GM21447 (cell line): ENCODE data around the gene RPL6.

Experiments used
- ATAC-seq: cut with Tn5 transposase; IDR thresholded peaks from one replicate; pipeline ENCODE4 v1.9.1; 2021; ENCODE audit not compliant: unreplicated experiment

RPL6 gene

DNA sequence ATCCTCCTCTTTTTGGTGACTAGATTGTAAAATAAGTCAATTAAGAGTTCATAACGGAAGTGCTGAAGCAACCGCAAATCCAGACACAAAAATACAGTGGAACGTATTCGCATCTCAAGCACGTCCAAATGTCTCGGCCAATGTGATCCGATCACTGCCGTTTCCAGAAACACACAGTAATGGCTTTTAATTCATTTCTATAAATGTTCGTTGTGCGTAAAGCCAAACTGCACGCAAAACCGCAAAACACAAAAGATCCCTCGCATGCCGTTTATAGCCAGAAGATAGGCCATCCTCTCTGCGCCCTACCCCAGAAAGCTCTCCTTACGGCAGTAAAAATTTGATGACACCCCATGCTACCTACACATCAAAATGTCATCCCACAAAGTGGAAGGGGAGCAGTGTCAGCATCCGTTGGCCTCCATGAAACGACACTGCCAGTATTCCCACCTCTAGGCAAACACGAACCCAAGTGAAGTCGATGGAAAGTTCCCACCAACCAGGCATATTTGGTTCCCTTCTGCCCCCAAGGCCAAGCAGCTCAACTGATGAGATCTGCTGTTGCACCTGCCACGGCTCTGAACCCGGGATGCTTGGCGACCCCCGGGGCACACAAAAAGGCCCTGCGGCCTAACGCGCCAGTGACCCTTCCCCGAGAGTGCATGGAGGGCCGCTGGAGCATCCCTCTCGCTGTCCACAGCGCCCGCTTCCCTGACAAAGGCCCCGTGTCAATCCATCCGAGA is 28.6 kb downstream of the RPL6 start:
- ATAC-seq, result no peak

DNA sequence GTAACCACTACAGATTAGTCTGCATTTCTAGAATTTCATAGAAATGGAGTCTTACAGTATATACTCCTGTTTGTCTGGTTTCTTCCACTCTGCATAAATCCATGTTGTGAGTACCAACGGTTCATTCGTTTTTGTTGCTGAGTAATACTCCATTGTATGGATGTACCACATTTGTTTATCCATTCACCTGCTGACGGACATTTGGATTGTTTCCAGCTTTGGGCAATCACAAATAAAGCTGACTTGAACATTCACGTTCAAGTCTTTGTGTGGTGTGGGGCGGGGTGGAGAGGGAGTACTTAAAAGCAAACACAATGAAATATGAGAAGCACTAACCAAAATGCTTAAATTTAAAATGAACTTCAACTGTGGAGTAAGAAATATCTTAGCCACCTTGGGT is 34.3 kb downstream of the RPL6 start:
- ATAC-seq, result no peak

DNA sequence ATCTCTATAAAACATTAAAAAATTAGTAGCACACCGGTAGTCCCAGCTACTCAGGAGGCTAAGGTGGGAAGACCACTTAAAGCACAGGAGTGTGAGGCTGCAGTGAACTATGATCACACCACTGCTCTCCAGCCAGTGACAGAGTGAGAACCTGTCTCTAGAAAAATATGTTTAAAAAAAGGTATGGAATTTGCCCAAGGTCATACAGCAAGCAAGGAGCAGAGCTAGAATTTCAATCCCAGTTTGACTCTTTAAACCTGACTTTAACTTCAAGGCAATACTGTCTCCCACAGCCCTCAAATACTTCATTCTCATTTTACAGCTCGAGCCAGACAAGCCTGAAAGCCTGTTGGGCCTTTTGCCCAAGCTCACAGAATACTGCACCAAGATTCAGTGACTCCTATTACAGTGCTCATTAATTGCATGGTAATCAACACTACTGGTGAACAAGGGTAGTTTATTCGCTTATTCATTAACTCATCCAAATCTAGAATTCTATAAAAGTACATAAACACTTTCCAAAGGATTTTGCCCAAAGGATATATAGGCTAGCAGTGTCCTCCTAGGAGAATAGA is 35.2 kb downstream of the RPL6 start:
- ATAC-seq, result no peak

DNA sequence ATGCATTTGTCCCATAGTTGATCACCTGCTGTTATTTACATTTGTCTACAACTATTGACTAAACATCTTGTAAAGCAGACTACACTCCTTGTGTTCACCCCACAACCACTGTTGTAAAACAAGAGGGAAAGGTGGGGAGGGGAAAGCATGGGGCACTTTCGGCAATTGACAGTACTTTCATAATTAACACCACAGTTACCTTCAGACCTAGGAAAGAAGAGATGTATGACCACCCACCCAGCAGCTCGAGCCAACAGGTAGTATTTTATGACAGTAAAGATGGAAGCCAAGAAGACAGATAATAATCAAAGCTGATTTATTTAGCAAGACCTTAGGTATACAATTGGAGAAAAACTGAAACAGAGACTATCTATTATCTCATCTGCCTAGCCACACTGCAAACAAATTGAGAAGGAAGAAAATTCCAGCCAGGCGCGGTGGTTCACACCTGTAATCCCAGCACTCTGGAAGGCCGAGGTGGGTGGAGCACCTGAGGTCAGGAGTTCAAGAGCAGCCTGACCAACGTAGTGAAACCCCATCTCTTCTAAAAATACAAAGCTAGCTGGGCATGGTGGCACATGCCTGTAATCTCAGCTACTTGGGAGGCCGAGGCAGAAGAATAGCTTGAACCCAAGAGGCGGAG is 38.4 kb downstream of the RPL6 start:
- no peak for ATAC-seq

DNA sequence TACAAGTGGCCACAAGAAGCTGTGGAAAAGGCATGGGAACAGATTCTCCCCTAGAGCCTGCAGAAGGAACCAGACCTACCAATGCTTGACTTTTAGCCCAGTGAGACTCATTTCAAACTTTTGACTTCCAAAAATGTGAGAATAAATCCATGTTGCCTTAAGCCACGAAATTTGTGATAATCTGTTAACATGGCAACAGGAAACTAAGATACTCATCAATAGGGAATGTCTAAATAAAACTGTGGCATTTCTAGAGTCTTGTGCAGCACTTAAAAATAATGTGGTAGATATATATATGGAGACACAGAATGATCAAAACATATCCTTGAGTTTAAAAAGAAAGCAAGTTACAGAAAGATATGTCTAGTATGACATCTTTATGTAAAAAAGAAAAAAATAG is 39.2 kb downstream of the RPL6 start:
- no peak for ATAC-seq

DNA sequence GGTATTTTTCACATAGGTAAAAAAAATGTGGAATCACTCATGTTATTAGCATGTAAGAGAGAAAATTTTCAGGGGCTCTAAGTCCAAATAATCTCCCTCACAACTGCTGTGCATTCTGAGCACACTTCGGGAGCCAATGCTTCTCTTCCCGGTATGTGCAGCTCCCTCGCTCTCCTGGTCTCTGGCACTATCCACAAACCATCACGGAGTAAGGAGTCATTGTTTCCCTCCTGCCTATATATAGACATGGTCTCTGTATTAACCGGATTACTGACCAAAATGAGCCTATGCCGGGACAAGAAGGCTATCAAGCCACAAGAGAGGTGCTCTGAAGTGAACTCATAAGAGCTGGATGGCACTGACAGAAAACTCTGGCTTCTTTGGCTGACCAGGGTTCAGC is 40.5 kb downstream of the RPL6 start:
- ATAC-seq, result no peak

DNA sequence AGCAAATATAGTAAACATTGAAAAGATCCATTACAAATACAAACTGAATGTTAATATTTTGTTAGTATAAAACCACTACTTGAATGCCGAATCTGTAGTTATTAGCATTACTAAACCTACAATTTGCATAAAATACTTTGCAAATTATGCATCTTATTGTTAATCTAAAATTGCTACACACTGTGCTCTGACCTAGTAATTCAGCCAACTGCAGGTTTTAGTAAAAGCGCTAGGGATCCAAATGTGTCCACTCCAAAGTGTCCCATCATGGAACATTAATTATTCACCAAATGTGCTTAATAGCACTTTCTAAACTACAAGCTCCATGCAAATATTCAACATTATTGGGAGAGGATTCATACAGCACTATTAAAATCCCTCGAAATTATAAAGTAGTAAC is 41.4 kb downstream of the RPL6 start:
- ATAC-seq, result no peak

DNA sequence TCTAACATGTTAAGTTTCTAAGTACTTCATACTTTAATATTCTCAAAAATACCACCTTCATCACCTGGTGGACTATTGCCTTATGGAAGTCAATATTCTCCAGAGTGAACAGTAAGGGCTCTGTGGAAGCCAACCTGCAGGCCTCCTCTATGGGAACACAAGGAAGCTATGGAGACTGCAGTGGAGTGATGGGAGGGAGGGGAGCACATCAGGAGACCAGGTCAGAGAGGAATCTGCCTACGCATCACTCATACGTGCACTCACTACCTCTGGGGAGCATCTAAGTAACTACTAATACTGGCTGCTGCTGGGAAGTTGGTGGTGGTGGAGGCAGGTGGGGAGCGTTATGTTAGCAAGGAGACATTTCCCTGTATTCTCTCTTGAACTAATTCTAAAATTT is 47.1 kb downstream of the RPL6 start:
- no peak for ATAC-seq

DNA sequence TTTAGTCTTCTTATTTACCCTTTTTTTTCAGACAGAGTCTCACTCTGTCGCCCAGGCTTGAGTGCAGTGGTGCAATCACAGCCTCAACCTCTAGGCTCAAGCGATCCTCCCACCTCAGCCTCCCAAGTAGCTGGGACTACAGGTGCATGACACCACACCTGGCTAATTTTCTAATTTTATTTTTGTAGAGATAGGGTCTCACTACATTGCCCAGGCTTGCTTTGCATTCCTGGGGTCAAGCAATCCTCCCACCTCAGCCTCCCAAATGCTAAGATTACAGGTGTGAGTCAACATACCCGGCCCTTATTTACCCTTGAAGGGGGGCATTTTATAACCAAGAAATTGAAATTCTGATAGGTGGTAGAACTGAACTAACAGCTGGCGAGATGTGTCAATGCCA is 48.1 kb downstream of the RPL6 start:
- no peak for ATAC-seq

DNA sequence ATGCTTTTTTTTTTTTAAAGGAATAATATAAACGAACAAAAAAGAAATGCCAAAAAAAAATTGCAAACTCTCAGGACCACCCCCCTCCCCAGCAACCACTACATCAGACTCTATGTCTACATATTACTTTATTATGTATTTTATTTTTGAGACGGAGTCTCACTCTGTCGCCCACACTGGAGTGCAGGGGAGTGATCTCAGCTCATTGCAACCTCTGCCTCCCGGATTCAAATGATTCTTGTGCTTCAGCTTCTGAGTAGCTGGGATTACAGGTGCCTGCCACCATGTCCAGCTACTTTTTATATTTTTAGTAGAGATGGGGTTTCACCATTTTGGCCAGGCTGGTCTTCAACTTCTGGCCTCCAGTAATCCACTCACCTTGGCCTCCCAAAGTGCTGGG is 50.1 kb downstream of the RPL6 start:
- no peak for ATAC-seq

DNA sequence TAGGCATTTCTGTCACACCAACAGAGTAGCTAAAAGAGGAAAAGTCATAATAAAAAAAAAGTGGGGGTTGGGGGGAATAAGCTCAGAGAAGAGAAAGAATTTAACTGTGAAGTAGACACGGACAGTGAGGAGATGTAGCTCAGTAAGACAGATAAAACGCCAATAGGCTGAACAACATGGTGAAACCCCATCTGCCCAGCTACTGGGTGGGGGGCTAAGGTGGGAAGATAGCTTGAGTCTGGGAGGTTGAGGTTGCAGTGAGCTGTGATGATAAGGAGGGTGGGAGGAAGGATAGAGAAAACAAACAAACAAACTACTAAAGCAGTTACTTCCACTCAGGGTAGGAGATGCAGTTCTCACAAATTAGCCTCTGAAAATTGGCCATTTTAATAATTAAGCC is 52.2 kb downstream of the RPL6 start:
- no peak for ATAC-seq
